Measurements from ENCODE around the gene CRACDL. TPM values are rescaled to one million over a fixed set of nuclear protein-coding genes. Genes with fewer than 3 reads are reported as not detected.
A peak's percentile ranks its signal among the peaks of the same experiment; 100 is the strongest.

The CRACDL gene
- total RNA-seq, 3 donors from 2014 or later: 0.10 to 0.46 (median 0.16) TPM

DNA sequence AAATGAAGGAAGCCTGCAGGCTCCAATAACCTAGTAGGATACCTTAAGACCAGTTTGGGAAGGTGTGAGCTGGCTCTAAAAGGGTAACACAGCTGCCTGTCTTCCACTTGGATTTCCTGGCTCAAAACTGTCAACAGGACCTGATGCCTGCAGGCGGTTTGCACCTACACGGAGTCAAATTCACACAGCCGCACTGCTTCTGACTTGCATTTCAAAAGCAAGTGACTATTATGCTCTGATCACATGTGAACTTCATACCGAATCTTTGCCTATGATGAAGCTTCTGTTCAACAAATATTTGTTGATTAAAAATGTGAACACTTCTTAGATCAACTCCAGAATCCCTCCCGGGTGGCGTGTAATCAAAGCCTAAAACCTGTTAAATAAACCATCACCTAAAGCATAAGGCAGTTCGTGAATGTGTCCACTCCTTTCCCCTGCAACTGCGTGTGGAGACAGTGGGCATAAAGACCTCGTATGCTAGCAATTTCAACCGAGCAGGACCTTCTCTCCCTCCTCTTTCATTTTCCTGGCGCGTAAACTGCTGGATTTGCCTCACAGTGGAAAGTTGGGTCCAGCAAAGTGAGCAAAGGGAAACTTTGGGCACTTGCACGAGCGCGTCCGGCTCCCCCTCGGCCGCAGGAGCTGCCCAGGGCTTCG lies 784 bp downstream of the CRACDL start:
- no peak for ATAC-seq
- Mint-ChIP-seq H3K4me1 (ENCODE audit: low read depth) (peaks cover 10% of the 10 kb centered on the region), H3K36me3 (ENCODE audit: insufficient read depth) (no peaks in the 10 kb centered on the region), H3K4me3 (peak overlapping the region; percentile 52), H3K9me3 (no peaks in the 10 kb centered on the region), H3K27me3 (ENCODE audit: low read depth) (peaks cover 67% of the 10 kb centered on the region)
- no peak for DNase-seq

DNA sequence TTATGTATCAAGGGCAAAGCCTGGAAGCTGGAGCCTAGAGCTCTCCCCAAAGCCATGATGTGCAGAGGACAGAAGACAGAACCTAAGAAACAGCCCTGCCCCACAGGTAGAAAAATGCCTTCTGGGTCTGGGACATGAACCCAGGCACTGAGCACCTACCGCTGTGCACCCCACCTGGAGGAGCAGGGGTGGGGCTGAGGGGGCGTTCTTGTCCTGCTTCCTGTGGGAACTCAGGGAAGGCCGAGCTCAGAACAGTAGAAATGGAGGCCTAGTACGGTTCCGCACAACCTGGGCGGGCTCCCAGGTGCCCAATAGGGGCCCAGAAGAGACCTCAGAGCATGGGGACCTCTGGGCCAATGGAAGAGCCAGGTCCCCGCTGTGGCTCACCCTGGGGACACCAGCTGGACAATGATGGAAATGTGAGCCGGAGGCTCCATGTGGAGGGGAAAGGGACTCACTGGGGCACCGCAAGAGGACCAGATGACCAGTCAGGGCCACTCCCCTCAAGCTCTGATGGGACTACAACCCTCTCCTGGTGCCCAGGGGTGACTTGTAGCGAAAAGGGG lies 3.2 kb downstream of the CRACDL start:
- Mint-ChIP-seq H3K36me3 (ENCODE audit: insufficient read depth) (no peaks in the 10 kb centered on the region), H3K27me3 (ENCODE audit: low read depth) (peaks cover 48% of the 10 kb centered on the region), H3K4me3 (no peak overlapping the region), H3K9me3 (no peaks in the 10 kb centered on the region), H3K4me1 (ENCODE audit: low read depth) (peaks cover 10% of the 10 kb centered on the region)
- no peak for ATAC-seq
- DNase-seq: no peak

DNA sequence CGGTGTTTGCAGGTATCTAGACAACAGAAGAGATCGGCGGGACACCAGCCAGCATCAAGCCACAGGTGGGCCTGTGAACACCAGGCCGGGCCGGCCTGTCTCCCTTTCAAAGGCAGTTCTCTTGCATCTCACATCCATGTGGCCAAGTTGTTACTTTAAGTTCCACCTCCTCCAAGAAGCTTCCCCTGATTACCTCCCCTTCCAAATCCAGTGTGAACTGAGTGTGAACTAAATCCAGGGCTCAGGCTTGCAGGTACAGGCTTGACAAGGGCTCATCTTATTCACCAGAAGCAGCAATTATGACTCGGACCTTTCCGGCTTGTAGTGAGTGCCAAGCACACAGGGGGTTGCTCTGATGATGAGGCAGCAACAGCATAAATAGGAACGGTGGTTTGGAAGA lies 3.9 kb downstream of the CRACDL start:
- H3K4me1 Mint-ChIP-seq (ENCODE audit: low read depth): peaks cover 8% of the 10 kb centered on the region
- no peaks in the 10 kb centered on the region for H3K9me3 Mint-ChIP-seq
- H3K36me3 Mint-ChIP-seq (ENCODE audit: insufficient read depth): no peaks in the 10 kb centered on the region
- H3K4me3 Mint-ChIP-seq: no peak overlapping the region
- no peak for ATAC-seq
- H3K27me3 Mint-ChIP-seq (ENCODE audit: low read depth): peaks cover 46% of the 10 kb centered on the region
- DNase-seq: no peak

DNA sequence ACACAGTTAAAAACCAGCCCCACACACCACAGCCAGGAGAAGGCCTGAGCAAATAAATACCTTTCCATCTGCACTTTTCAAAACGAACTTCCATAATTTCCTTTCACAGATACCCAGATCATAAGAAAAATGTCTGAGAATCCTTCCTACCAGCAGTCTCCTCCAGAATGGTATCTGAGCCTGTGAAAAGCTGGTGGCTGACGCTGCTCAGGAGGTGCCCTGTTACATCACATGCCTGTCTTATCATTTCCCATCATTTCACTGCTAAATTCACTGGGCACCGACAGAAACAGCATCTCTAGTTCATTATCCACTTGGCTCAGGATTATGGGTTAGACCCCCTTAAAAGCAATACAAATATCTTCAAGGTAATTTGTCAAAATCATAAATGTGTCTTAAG lies 4.4 kb downstream of the CRACDL start:
- Mint-ChIP-seq H3K36me3 (ENCODE audit: insufficient read depth) (no peaks in the 10 kb centered on the region), H3K27me3 (ENCODE audit: low read depth) (peaks cover 41% of the 10 kb centered on the region), H3K4me1 (ENCODE audit: low read depth) (peaks cover 6% of the 10 kb centered on the region), H3K4me3 (no peak overlapping the region), H3K9me3 (no peaks in the 10 kb centered on the region)
- no peak for DNase-seq
- no peak for ATAC-seq

DNA sequence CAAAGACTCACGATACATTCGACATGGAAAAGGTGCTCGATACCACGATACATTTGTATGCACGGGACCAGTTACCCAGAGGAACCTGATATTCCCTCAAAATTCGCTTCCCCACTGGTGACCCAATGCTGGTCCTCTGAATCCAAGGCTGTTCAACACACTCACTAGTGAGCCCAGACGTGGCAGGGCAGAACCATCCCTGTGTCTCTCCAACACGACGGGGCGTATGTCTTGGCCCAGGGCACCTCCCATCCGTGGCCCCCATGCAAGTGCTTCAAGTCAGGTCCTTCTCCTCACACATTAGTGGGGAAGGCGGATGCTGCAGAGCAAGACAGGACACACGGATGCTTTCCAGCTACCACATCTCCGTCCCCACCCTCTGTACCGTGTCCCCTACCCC lies 6.1 kb downstream of the CRACDL start:
- no peaks in the 10 kb centered on the region for H3K36me3 Mint-ChIP-seq (ENCODE audit: insufficient read depth)
- ATAC-seq (no peak), DNase-seq (no peak)
- H3K4me3 Mint-ChIP-seq: no peak overlapping the region
- H3K9me3 Mint-ChIP-seq: no peaks in the 10 kb centered on the region
- H3K4me1 Mint-ChIP-seq (ENCODE audit: low read depth): no peaks in the 10 kb centered on the region
- peaks cover 34% of the 10 kb centered on the region for H3K27me3 Mint-ChIP-seq (ENCODE audit: low read depth)

DNA sequence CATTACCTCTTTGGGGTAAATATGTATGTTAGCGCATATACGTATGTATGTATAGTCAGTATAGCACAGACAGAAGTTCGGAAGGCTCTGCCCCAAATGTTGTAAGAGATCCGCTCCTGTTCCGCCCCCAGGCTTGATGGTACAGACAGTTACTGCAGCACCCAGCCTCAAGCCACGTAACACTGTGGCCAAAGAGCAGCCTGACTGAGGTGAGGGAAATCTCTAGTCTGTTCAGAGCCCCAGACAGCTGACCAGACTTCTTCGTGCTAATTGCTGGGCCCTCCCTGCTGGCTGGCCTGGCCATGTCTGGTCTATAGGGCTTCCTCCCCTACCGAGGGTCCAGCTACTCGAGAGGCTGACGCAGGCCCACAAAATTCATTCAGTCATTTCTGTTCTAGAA lies 7.8 kb downstream of the CRACDL start:
- Mint-ChIP-seq H3K27me3 (ENCODE audit: low read depth) (peaks cover 18% of the 10 kb centered on the region), H3K4me3 (no peak overlapping the region), H3K9me3 (no peaks in the 10 kb centered on the region), H3K4me1 (ENCODE audit: low read depth) (no peaks in the 10 kb centered on the region), H3K36me3 (ENCODE audit: insufficient read depth) (no peaks in the 10 kb centered on the region)
- no peak for ATAC-seq
- DNase-seq: no peak

DNA sequence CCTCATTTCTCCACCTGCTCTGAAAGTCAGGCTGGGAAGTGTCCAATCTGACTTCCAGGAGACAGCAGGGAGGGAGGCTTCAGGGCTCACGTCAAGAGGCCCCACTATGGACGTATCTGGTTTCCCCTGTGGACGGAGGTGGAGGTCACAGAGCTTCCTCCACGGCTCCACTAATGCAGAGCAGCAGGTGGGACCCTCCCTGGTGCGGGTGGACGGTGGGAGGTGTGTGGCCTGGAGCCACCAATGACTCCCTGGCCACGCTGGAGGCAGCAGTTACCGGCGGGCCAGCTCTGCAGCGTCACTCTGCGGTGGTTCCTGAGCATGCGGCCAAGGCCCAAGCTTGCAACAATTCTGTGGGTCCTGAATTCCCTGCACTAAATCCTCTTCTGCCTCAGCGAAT lies 9.0 kb downstream of the CRACDL start:
- peaks cover 10% of the 10 kb centered on the region for H3K27me3 Mint-ChIP-seq (ENCODE audit: low read depth)
- no peak overlapping the region for H3K4me3 Mint-ChIP-seq
- H3K36me3 Mint-ChIP-seq (ENCODE audit: insufficient read depth): no peaks in the 10 kb centered on the region
- ATAC-seq (no peak), DNase-seq (no peak)
- H3K4me1 Mint-ChIP-seq (ENCODE audit: low read depth): no peaks in the 10 kb centered on the region
- no peaks in the 10 kb centered on the region for H3K9me3 Mint-ChIP-seq

DNA sequence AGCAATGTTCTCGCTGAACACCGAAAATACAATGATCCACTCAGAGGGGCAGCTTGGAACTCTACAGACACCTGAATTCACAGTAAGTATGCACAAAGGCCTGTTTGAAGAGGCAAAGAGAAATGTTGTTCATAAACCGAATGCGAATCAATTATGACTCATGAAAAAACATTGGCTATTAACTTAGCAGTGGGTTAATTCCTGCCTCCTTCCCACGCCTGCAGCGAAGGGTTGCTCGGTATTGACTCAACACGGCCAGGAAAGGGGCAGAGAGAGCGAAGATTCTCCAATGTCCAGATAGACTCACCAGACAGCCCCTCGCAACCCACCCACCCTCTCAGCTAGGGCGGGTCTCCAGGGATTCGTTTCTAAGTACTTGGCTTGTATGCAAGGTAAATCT lies 9.4 kb downstream of the CRACDL start:
- Mint-ChIP-seq H3K4me3 (no peak overlapping the region), H3K27me3 (ENCODE audit: low read depth) (peaks cover 8% of the 10 kb centered on the region), H3K9me3 (no peaks in the 10 kb centered on the region), H3K4me1 (ENCODE audit: low read depth) (no peaks in the 10 kb centered on the region), H3K36me3 (ENCODE audit: insufficient read depth) (no peaks in the 10 kb centered on the region)
- no peak for DNase-seq
- no peak for ATAC-seq

DNA sequence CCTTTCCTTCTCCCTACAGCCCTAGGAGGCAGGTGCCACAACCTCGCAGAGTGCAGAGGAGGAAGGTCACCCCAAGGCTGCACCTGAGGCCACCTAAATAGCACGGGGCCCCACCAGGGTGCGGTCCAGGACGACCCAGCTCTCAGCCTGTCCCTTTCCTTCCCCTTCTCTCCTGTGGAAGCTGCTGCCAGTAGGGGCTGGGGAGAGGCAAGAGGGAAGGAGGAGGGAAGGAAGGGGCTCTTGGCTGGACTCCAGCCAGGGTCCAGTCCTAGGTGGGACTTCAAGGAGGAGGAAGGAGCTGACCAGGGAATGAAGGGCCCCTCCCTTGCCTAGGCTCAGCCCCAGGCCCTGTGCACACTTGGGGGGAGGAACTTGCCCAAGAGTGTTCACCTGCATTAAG lies 11.1 kb downstream of the CRACDL start:
- no peak overlapping the region for H3K4me3 Mint-ChIP-seq
- H3K4me1 Mint-ChIP-seq (ENCODE audit: low read depth): no peaks in the 10 kb centered on the region
- H3K36me3 Mint-ChIP-seq (ENCODE audit: insufficient read depth): no peaks in the 10 kb centered on the region
- no peak for DNase-seq
- no peaks in the 10 kb centered on the region for H3K9me3 Mint-ChIP-seq
- no peak for ATAC-seq
- peaks cover 16% of the 10 kb centered on the region for H3K27me3 Mint-ChIP-seq (ENCODE audit: low read depth)

DNA sequence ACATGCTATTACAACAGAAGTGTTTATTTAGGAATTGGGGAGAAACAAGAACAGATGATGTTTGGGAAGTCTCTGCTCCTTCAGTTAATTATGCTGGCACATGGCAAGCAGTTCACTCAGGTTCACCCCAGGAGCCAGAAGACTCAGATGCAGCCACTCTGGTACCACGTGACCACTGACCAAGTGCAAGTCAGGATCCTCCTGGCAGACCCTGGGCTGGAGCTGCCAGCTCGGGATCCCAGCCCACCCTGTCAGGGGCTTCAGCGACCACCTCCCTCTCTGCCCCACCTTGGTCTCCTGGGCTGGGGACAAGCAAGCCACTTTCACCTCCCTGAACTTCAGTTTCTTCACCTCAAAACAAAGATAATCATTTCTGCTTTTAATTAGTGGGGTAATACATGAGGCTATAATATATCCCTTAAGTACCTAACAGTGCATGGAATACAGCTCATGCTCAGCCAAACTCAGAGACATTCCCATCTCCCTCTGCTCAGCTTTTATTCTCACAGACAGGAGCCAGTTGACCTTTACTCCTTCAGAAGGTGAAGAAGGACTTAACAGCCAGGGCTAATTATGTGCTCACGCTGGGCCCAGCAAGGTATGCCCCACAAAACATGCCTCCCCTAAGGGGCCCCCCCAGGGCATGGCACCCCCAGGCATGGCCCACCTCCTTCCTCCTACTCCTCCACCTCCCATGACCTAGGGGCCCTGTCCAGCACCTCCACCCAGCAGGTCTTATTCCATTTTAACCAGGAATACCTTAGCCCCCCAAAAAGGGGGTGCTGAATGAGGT lies 11.8 kb downstream of the CRACDL start:
- DNase-seq: no peak
- peaks cover 16% of the 10 kb centered on the region for H3K27me3 Mint-ChIP-seq (ENCODE audit: low read depth)
- H3K4me3 Mint-ChIP-seq: no peak overlapping the region
- H3K9me3 Mint-ChIP-seq: no peaks in the 10 kb centered on the region
- H3K4me1 Mint-ChIP-seq (ENCODE audit: low read depth): no peaks in the 10 kb centered on the region
- no peak for ATAC-seq
- H3K36me3 Mint-ChIP-seq (ENCODE audit: insufficient read depth): no peaks in the 10 kb centered on the region

DNA sequence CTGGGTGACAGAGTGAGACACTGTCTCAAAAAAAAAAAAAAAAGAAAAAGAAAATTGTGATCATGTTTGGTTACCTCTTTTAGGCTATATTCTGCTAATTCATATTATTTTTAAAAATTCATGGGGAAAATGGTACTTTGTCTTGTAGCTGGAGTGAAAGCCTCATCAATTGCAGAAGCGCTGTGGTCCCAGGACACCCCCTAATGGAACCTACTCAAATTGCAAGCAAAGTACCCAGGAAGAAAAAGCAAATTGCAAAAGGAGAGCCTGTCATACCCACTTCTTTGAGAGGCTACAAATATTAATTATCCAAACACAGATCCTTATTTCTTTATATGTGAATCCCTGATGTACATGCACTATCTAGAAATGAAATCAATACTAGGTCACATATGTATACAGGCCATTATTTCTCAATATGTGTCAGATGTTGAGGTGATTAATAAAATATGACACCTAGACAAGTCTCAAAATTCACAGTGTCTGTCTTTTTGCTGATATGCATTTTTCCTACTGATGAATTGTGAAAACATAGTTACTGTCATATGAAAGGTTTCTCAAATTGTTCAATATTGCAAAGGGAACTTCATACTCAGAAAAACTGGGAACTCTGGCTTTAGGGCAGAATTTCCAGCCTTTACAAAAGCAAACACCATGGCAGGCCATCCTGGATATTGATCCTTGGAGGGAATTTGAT lies 12.6 kb downstream of the CRACDL start:
- no peak for ATAC-seq

DNA sequence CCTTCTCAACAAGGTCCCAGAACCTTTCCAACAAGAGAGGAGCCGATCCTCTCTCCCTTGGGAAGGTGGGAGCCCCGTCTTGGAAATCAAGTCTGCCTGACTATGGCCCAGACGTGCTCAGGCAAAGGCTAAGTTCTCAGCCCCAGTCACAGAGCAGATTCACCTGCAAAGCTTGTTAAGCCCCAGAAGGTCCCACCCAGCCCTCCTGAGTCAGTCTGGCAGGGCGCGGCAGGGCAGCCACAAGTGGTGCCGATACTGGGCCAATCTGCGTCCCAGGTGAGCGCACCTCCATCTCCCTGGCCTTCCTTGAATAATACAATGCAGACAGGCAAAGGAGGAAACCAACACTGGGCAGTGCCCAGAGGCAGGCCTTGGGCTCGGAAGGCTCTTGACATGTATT lies 15.0 kb downstream of the CRACDL start:
- DNase-seq (no peak), ATAC-seq (no peak)
- Mint-ChIP-seq H3K36me3 (ENCODE audit: insufficient read depth) (no peaks in the 10 kb centered on the region), H3K4me3 (no peak overlapping the region), H3K4me1 (ENCODE audit: low read depth) (no peaks in the 10 kb centered on the region), H3K27me3 (ENCODE audit: low read depth) (peaks cover 15% of the 10 kb centered on the region), H3K9me3 (no peaks in the 10 kb centered on the region)

More for the DNA sequence above, 12.6 kb downstream of the CRACDL start:
- Mint-ChIP-seq H3K27me3 (ENCODE audit: low read depth) (peaks cover 16% of the 10 kb centered on the region), H3K4me1 (ENCODE audit: low read depth) (no peaks in the 10 kb centered on the region), H3K9me3 (no peaks in the 10 kb centered on the region), H3K4me3 (no peak overlapping the region), H3K36me3 (ENCODE audit: insufficient read depth) (no peaks in the 10 kb centered on the region)
- DNase-seq: no peak

DNA sequence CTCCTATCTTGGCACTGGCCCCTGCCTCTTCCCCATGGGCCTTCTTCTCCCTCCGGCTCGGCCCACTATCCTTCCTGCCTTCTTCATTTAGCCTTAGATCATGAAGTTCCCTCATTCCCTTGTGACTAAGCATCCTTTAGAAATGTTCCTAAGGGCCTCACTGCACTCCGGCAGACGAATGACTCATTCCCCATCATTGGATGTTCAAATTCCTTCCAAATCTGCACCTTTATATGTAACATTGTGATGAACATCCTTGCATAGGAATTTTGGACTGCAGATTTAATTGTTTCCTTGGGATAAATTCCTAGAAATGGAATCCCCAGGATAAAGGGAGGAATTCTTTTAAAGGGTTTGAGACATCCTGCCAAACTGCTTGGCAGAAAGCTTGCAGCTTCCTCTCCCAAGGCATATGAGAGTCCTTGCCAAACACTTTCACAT lies 19.0 kb downstream of the CRACDL start:
- DNase-seq (no peak), ATAC-seq (no peak)
- Mint-ChIP-seq H3K4me1 (ENCODE audit: low read depth) (peaks cover 6% of the 10 kb centered on the region), H3K9me3 (no peaks in the 10 kb centered on the region), H3K27me3 (ENCODE audit: low read depth) (peaks cover 31% of the 10 kb centered on the region), H3K36me3 (ENCODE audit: insufficient read depth) (no peaks in the 10 kb centered on the region), H3K4me3 (no peak overlapping the region)

DNA sequence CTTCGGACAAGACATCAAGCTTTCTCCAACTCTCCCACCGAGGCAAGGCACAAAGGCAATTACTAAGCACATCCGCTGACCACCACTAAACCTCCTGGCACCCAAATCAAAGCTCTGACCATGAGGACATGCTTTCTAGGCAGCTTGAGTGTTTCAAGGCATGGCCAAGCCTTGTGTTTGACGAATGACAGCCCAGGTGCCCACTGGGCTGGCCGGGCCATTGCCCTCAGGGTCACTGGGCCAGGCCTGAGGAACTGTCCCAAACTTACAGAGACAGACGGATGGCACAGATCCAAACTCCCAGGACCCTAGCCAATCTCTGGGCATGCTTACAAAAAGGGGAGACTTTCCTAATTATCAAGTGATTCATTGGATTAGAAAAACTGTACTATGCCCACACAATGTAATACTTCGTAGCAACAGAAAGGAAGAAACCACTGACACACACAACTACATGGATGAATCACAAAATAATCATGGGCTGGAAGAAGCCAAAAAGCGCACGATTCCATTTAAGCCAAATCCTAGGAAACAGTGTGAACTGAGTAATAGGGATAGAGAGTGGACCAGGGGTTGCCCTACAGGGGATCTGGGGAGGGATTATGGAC lies 20.2 kb downstream of the CRACDL start:
- no peak for ATAC-seq
- peaks cover 14% of the 10 kb centered on the region for H3K4me1 Mint-ChIP-seq (ENCODE audit: low read depth)

More for the DNA sequence above, 20.2 kb downstream of the CRACDL start:
- H3K27me3 Mint-ChIP-seq (ENCODE audit: low read depth): peaks cover 27% of the 10 kb centered on the region
- no peak overlapping the region for H3K4me3 Mint-ChIP-seq
- H3K36me3 Mint-ChIP-seq (ENCODE audit: insufficient read depth): no peaks in the 10 kb centered on the region
- no peak for DNase-seq
- H3K9me3 Mint-ChIP-seq: no peaks in the 10 kb centered on the region
